ENCODE data around the gene MT1HL1. TPM values are rescaled to one million over a fixed set of nuclear protein-coding genes. Genes with fewer than 3 reads are reported as not detected.
A peak's percentile ranks its signal among the peaks of the same experiment; 100 is the strongest.

MT1HL1 gene
- polyA plus RNA-seq (ENCODE audit: insufficient read length): not detected
- long read RNA-seq, donor 1, partial matches to known transcripts: 0 of 1 reads
- long read RNA-seq, donor 1, other reads (novel, unspliced or antisense): 0 of 1 reads
- long read RNA-seq, donor 2: 0 reads
- long read RNA-seq, donor 3: 0 reads
- long read RNA-seq, donor 4: 0 reads
- long read RNA-seq, donor 5: 0 reads
- long read RNA-seq, donor 6: 0 reads
- long read RNA-seq, donor 7: 0 reads
- long read RNA-seq, donor 8: 0 reads

- no peak for DNase-seq
These were observed at the start of gene MT1HL1 for GRCh38 chr1:237004116-237004515. Gene MT1HL1 (minus strand): TSS chr1:237004441. CDS start chr1:237004372, 69 bp downstream.

- no peak for DNase-seq
These were observed 46.7 kb upstream of the MT1HL1 start for GRCh38 chr1:237050915-237051314.

GRCh38 chr1:237050185-237050584 lies 45.9 kb upstream of the MT1HL1 start:
- DNase-seq: no peak

- no peak for DNase-seq
These were observed 44.6 kb upstream of the MT1HL1 start for GRCh38 chr1:237048803-237049202.

- DNase-seq: no peak
These were observed 41.2 kb upstream of the MT1HL1 start for GRCh38 chr1:237045278-237046016.

- DNase-seq: no peak
These were observed 39.8 kb upstream of the MT1HL1 start for GRCh38 chr1:237043846-237044636.

GRCh38 chr1:237042892-237043576 lies 38.8 kb upstream of the MT1HL1 start:
- DNase-seq: peak; percentile 18

GRCh38 chr1:237042526-237042891 lies 38.3 kb upstream of the MT1HL1 start:
- no peak for DNase-seq

GRCh38 chr1:237041795-237042525 lies 37.7 kb upstream of the MT1HL1 start, which contains the start of gene RYR2:
Gene RYR2 (plus strand): TSS chr1:237042184. CDS start chr1:237042522, 338 bp downstream.
- DNase-seq: peak; percentile 43

GRCh38 chr1:237041461-237041794 lies 37.2 kb upstream of the MT1HL1 start:
- DNase-seq: no peak

- no peak for DNase-seq
These were observed 36.6 kb upstream of the MT1HL1 start for GRCh38 chr1:237040823-237041222.

- DNase-seq: no peak
These were observed 34.0 kb upstream of the MT1HL1 start for GRCh38 chr1:237038211-237038610.

GRCh38 chr1:237035759-237036158 lies 31.5 kb upstream of the MT1HL1 start:
- DNase-seq: no peak

- no peak for DNase-seq
These were observed 29.6 kb upstream of the MT1HL1 start for GRCh38 chr1:237033804-237034203.

- DNase-seq: no peak
These were observed 28.8 kb upstream of the MT1HL1 start for GRCh38 chr1:237033061-237033460.

GRCh38 chr1:237032029-237032428 lies 27.8 kb upstream of the MT1HL1 start:
- no peak for DNase-seq

- no peak for DNase-seq
These were observed 27.2 kb upstream of the MT1HL1 start for GRCh38 chr1:237031480-237031879.

- no peak for DNase-seq
These were observed 25.8 kb upstream of the MT1HL1 start for GRCh38 chr1:237029850-237030535.

GRCh38 chr1:237029240-237029639 lies 25.0 kb upstream of the MT1HL1 start:
- DNase-seq: no peak

- no peak for DNase-seq
These were observed 21.3 kb upstream of the MT1HL1 start for GRCh38 chr1:237025358-237026074.
